A673 (cell line): ENCODE data around the gene GOLM1. TPM values are rescaled to one million over a fixed set of nuclear protein-coding genes. Genes with fewer than 3 reads are reported as not detected.

Experiments
- BruUV-seq: library from RNA; stranded (reverse); fragments of 400-500 nt; replicated peaks from 2 replicates; lab custom pipeline; 2021; lab: Mats Ljungman, UMichigan
- CTCF ChIA-PET: fragments of 300-600 bp; sonication (Branson Sonifier 250); formaldehyde crosslinking; loops from one replicate; lab custom pipeline; 2022; ENCODE audit warnings: antibody characterized with exemption; lab: Charles Lee
- POLR2A ChIA-PET: fragments of 300-600 bp; sonication (Branson Sonifier 250); formaldehyde crosslinking; loops from one replicate; lab custom pipeline; 2022; ENCODE audit warnings: antibody characterized with exemption; ENCODE audit not compliant: low non-redundant PET; lab: Charles Lee
- DNase-seq: peaks from one replicate; pipeline ENCODE4 v3.0.0-alpha.2; 2015; ENCODE audit warnings: low spot score
- H3K27ac ChIP-seq: fragments of 200-600 bp; sonication (generic); 2 replicates; pipeline ENCODE4 v1.5.1; 2016; ENCODE audit warnings: mixed run types, low read depth, mild to moderate bottlenecking, mixed read lengths, antibody characterized with exemption, low read length; ENCODE audit not compliant: poor library complexity, severe bottlenecking
- H3K27me3 ChIP-seq: fragments of 200-600 bp; sonication (generic); replicated peaks from 2 replicates; pipeline ENCODE4 v1.6.1; 2017; ENCODE audit warnings: mixed run types, low read depth, mild to moderate bottlenecking, mixed read lengths, antibody characterized with exemption, low read length; ENCODE audit not compliant: insufficient read depth, poor library complexity
- H3K36me3 ChIP-seq: fragments of 200-600 bp; sonication (generic); 2 replicates; pipeline ENCODE4 v1.6.1; 2016; ENCODE audit warnings: mixed run types, mild to moderate bottlenecking, mixed read lengths, antibody characterized with exemption, low read length; ENCODE audit not compliant: insufficient read depth, poor library complexity, severe bottlenecking
- H3K4me1 ChIP-seq: fragments of 200-600 bp; sonication (generic); 2 replicates; pipeline ENCODE4 v1.6.1; 2017; ENCODE audit warnings: mixed run types, mild to moderate bottlenecking, mixed read lengths, antibody characterized with exemption, low read length; ENCODE audit not compliant: insufficient read depth, poor library complexity, severe bottlenecking
- H3K4me3 ChIP-seq: fragments of 200-600 bp; sonication (generic); 2 replicates; pipeline ENCODE4 v1.5.1; 2016; ENCODE audit warnings: low read depth, mixed run types, mild to moderate bottlenecking, mixed read lengths, low read length; ENCODE audit not compliant: poor library complexity, severe bottlenecking
- H3K9me3 ChIP-seq: fragments of 200-600 bp; sonication (generic); 2 replicates; pipeline ENCODE4 v1.6.1; 2016; ENCODE audit warnings: mixed run types, low read depth, mild to moderate bottlenecking, mixed read lengths, antibody characterized with exemption, low read length; ENCODE audit not compliant: poor library complexity, severe bottlenecking
- EZH2 ChIP-seq: fragments of 200-600 bp; sonication (generic); IDR thresholded peaks from 2 replicates; pipeline ENCODE4 v1.6.1; 2017; ENCODE audit warnings: borderline replicate concordance, low read depth, mild to moderate bottlenecking, mixed read lengths, antibody characterized with exemption, low read length; ENCODE audit not compliant: poor library complexity, severe bottlenecking
- intact Hi-C: fragments of 100-400 bp; cut with micrococcal nuclease; formaldehyde crosslinking; loops from one replicate; pipeline ENCODE4 v1.10.0; 2022; ENCODE audit not compliant: unreplicated experiment
- total RNA-seq: library from RNA; stranded (reverse); gene quantifications from 2 replicates; pipeline ENCODE4 v1.2.3, GENCODE V29; 2021
- TF ChIP-seq, protein P1 (sequence below): fragments of 300-800, 200-600 bp; sonication (generic); conservative IDR thresholded peaks from 2 replicates; pipeline ENCODE4 v1.5.1; 2017; ENCODE audit warnings: low read depth, mild to moderate bottlenecking, antibody characterized with exemption, low read length, moderate library complexity, mixed read lengths

Gene GOLM1
- total RNA-seq, 1 experiment from 2014 or later, result 86.1 TPM

DNA sequence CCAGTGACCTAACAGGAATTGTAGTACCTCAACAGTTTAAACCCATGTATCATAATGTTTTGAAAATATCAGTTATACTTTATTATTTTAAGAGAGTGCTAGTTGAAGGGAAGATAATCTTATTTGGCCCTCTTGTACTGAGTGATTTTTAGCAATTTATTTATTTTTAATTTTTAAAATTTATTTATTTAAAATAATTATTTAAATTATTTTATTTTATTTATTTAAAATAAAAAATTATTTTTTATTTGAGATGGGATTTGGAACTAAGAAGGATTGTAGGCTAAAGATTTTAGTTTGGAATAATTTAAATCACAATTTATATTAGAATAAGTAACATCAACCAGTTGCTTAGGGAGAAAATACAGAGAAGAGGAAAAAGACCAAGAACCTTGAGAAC, 104.3 kb downstream of the GOLM1 start:
- no TSS peak for BruUV-seq
- no peak overlapping the region for H3K27ac ChIP-seq
- TF ChIP-seq EZH2, result no peak
- TF ChIP-seq, protein P1, sequence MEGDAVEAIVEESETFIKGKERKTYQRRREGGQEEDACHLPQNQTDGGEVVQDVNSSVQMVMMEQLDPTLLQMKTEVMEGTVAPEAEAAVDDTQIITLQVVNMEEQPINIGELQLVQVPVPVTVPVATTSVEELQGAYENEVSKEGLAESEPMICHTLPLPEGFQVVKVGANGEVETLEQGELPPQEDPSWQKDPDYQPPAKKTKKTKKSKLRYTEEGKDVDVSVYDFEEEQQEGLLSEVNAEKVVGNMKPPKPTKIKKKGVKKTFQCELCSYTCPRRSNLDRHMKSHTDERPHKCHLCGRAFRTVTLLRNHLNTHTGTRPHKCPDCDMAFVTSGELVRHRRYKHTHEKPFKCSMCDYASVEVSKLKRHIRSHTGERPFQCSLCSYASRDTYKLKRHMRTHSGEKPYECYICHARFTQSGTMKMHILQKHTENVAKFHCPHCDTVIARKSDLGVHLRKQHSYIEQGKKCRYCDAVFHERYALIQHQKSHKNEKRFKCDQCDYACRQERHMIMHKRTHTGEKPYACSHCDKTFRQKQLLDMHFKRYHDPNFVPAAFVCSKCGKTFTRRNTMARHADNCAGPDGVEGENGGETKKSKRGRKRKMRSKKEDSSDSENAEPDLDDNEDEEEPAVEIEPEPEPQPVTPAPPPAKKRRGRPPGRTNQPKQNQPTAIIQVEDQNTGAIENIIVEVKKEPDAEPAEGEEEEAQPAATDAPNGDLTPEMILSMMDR, result no peak
- no peak for DNase-seq
- ChIA-PET POLR2A (no interaction called here), CTCF (no interaction called here)
- H3K36me3 ChIP-seq, result peaks cover 4% of the 10 kb centered on the region
- H3K9me3 ChIP-seq, result no peaks in the 10 kb centered on the region
- H3K27me3 ChIP-seq, result no peaks in the 10 kb centered on the region
- intact Hi-C loops, result no loop called here
- H3K4me3 ChIP-seq, result no peak overlapping the region
- H3K4me1 ChIP-seq, result no peaks in the 10 kb centered on the region

DNA sequence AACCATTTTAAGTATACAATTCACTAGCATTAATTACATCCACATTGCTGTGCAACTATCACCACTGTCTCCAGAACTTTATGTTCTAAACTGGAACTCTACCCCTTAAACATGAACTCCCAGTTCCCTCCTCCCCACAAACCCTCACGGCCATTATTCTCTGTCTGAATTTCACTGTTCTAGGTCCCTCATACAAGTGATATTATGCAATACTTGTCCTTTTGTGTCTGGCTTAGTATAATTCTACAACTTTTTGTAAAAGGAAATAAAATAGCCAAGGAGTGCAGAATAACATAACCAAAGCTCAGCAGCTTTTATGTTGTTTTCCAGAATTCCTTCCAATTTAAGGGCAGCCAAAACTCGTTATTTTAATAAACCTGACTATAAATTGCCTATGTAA, 105.2 kb downstream of the GOLM1 start:
- intact Hi-C loops, result no loop called here
- no peak for DNase-seq
- Histone ChIP-seq H3K36me3 (peaks cover 4% of the 10 kb centered on the region), H3K9me3 (no peaks in the 10 kb centered on the region), H3K27me3 (no peaks in the 10 kb centered on the region), H3K4me1 (no peaks in the 10 kb centered on the region), H3K4me3 (no peak overlapping the region), H3K27ac (no peak overlapping the region)
- ChIA-PET CTCF (no interaction called here), POLR2A (no interaction called here)
- no TSS peak for BruUV-seq
- TF ChIP-seq, protein P1, result no peak
- TF ChIP-seq EZH2, result no peak

DNA sequence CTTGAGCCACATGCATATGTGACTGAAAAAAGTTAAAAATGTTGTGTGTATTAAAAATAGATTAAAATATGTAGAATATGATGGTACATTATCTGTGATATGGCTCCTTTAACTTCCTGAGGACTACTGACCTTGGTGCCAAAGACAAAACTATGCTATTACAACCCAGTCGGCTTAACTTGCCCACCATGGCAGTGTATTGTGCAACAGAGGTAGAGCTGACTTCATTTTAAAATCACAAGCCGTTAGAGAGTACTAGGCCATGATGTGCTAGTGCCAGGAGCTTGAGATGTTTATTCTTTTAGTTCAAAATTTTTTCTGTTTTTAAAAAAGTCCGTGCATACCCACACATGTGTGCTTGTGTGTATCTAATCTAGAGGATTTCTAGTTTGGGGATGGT, 112.1 kb downstream of the GOLM1 start:
- CTCF ChIA-PET, result no interaction called here
- intact Hi-C loops, result no loop called here
- H3K4me1 ChIP-seq, result no peaks in the 10 kb centered on the region
- TF ChIP-seq, protein P1, result no peak
- TF ChIP-seq EZH2, result no peak
- no peaks in the 10 kb centered on the region for H3K36me3 ChIP-seq
- H3K4me3 ChIP-seq, result no peak overlapping the region
- POLR2A ChIA-PET, result no interaction called here
- no peak for DNase-seq
- no peak overlapping the region for H3K27ac ChIP-seq
- H3K9me3 ChIP-seq, result no peaks in the 10 kb centered on the region
- no TSS peak for BruUV-seq
- H3K27me3 ChIP-seq, result no peaks in the 10 kb centered on the region
